Measurements from ENCODE around the gene DPM2.

DPM2 gene

DNA sequence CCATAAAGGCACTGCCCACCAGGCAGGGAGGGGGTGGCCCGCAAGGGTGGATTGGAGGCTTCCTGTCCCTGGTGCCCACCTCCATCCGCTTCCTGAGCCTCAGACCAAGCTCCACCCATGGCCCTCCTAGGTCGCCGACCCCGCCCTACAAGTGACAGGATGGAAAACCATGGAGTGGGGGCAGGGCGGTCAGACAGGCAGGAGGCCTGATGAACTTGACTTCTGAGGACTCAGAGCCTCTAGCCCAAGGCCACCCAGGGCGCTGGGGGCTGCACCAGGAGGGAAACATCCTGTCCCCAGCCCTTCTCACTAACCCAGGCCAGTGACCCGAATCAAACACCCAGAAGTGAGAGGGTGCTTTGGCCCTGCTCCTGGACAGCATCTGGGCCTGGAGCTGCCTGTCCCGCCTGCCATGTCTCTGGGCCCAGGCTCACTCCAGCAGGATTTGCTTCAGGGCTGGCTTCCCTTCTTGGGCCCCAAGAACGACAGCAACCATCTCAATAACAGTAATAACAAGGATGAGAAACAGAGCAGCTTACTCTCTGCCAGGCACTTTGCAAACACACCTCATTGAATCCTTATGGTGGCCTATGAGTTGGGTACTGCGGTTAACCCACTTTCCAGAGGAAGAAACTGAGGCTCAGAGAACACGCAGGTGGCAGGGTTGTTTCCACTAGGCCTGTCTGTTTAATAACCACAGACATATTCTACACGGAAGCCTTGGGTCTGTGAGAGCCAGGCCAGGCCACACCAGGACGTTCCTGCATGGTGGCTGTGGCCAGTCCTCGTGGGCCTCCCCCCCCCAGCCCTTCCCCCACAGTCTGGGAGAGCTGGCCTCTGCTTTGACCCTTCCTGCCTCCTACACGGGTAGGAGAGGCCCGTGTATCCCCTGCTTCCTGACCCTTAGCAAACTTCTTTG lies 33.8 kb downstream of the DPM2 start:
- peak; percentile 79 for DNase-seq (ENCODE audit: low spot score)
- in situ Hi-C loops (cut with MboI; ENCODE audit: low sequenced_read_pairs, unreplicated experiment) = no loop called here

DNA sequence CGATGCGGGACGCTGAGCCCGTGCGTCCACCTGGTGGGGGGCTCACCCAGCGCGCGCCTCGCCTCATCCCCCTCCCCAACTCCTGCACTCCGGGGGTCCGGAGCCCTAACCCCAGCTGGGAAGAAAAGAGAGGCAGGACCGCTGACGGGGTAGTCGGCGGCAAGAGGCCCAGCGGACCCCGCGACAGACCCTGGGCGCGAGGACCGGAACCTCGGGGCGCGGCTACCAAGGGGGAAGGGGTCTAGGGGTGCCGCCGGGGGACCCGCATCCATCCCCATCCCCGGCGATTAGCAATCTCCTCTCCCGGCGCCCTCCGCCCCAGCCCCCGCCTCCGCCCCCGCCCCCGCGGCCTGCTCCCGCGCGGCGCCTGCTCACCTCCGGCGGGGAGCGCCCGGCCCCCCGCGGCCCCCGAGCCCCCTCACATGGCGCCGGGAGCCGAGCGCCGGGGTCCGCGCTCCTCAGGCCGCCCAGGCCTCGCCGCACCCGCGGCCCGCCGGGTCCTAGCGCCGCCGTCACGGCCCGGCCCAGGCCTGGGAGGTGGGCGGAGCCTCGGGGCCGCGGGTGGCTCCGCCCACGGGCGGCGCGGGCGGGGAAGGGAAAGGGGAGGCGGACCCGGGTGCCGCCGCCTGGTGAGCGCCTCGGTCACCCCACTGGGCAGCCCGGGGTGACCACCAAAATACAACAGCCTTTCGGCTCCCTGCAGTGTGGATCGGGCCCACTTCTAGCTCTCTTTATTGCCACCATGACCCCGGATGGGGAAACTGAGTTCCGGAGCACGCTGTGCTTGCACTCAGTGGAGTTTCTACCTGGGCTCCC lies 38.3 kb downstream of the DPM2 start, which contains the start of gene ST6GALNAC6:
Gene ST6GALNAC6, minus strand, starts transcription at position 476 of the 816 bp plus-strand sequence. CDS start 1,622 bp downstream, outside the sequence.
- in situ Hi-C loops (cut with MboI; ENCODE audit: low sequenced_read_pairs, unreplicated experiment) = no loop called here
- peak; percentile 95 for DNase-seq (ENCODE audit: low spot score)
- TF ChIP-seq, protein P1, sequence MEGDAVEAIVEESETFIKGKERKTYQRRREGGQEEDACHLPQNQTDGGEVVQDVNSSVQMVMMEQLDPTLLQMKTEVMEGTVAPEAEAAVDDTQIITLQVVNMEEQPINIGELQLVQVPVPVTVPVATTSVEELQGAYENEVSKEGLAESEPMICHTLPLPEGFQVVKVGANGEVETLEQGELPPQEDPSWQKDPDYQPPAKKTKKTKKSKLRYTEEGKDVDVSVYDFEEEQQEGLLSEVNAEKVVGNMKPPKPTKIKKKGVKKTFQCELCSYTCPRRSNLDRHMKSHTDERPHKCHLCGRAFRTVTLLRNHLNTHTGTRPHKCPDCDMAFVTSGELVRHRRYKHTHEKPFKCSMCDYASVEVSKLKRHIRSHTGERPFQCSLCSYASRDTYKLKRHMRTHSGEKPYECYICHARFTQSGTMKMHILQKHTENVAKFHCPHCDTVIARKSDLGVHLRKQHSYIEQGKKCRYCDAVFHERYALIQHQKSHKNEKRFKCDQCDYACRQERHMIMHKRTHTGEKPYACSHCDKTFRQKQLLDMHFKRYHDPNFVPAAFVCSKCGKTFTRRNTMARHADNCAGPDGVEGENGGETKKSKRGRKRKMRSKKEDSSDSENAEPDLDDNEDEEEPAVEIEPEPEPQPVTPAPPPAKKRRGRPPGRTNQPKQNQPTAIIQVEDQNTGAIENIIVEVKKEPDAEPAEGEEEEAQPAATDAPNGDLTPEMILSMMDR (IDR thresholded peaks at IDR 0.05; ENCODE audit: borderline replicate concordance, control extremely low read depth, extremely low read depth, insufficient read depth, missing control alignments) = peak; percentile 3

More for the DNA sequence above, 33.8 kb downstream of the DPM2 start:
- TF ChIP-seq, protein P1 (IDR thresholded peaks at IDR 0.05; ENCODE audit: borderline replicate concordance, control extremely low read depth, extremely low read depth, insufficient read depth, missing control alignments) = no peak

DNA sequence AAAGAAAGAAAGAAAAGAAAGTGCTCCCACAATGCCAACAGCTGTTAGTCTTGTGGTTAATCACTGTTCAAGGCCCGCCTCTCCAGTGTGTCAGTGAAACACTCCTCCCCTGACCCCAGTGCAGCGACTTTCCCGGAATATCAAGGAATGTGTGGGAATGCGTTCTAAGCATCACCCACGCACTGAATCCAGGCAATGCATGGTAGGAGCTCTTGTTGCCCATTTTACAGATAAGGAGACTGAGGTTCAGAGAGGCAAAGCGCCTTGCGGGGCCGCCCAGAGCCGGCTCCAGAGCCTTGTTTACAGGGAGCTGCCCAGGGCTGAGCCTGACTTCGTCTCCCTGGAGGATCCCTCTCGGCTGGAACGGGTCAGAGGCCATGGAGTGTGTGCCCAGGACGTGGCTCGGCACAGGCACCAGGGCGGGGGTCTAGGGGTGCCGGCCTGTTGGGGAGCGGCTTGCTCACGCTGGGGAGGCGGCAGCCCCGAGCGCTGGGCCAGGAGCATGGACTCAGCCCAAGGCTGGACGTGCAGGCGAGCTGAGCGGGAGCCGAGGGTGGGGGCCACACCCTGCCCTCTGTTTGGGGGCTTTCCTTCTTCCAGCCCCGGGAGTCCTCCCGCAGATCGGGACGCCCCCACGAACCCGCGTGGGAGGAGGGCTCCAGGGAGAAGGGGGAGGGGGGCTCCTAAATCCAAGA lies 39.1 kb downstream of the DPM2 start:
- peak; percentile 73 for DNase-seq (ENCODE audit: low spot score)
- in situ Hi-C loops (cut with MboI; ENCODE audit: low sequenced_read_pairs, unreplicated experiment) = no loop called here
- TF ChIP-seq, protein P1 (IDR thresholded peaks at IDR 0.05; ENCODE audit: borderline replicate concordance, control extremely low read depth, extremely low read depth, insufficient read depth, missing control alignments) = no peak

DNA sequence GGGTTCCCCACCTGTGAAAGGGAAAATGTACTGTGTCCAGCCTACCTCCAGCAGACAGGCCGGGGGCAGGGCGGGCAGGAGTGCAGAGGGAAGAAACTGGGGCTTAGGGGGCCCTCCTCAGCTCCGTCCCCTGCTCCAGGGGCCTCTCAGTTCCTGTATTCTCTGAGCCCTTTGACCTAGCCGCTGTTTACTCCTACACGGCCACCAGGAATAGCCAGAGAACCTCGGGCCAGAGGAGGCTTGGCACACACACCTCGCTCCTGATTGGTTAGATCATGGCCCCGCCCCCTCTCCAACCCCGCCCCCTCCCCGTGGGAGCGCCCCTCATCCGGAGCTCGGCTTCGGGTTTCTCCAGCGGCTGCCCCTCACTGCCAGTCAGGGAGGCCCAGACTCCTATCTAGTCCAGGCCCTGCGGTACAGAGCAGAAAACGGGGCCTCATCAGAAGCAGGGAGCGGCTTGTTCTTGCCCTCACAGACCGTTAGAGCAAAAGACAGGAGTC lies 40.4 kb downstream of the DPM2 start:
- peak; percentile 82 for DNase-seq (ENCODE audit: low spot score)
- TF ChIP-seq, protein P1 (IDR thresholded peaks at IDR 0.05; ENCODE audit: borderline replicate concordance, control extremely low read depth, extremely low read depth, insufficient read depth, missing control alignments) = no peak
- in situ Hi-C loops (cut with MboI; ENCODE audit: low sequenced_read_pairs, unreplicated experiment) = no loop called here

DNA sequence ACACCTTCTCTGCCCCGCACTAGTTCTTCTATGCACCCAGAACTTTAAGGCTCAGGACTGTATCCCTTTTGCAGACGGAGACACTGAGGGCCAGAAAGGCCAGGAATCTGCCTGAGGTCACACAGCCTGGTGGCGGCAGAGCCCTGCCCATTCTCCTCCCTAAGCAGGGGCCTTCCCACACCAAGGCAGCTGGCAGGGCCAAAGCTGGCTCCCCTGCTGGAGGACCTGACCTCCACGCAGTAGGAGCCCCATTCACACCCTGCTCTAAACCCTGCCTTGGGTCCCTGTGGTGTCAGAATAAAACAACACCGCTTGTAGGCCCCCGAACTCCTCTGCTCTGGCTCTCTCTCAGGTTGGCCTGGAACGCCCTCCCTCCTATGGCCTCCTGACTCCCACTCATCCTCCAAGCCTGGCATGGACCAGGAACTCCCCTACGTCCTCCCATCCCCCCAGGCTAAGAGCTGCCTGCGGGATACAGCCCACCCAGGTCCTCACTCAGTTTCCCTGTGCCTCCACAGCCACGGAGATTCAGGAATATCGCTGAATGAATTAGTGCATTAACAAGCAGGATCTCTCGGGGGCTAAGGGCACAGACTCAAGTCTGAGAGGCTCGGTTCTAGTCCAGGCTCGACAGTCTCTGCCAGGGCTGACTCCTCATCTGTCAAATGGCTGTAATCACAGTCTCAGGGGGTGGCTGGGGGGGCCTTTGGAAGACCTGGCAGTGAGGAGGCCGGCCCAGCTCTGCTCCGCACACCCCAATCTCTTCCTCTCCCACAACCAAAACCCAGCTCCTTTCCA lies 41.1 kb downstream of the DPM2 start:
- no peak for DNase-seq (ENCODE audit: low spot score)
- TF ChIP-seq, protein P1 (IDR thresholded peaks at IDR 0.05; ENCODE audit: borderline replicate concordance, control extremely low read depth, extremely low read depth, insufficient read depth, missing control alignments) = no peak
- in situ Hi-C loops (cut with MboI; ENCODE audit: low sequenced_read_pairs, unreplicated experiment) = no loop called here

Measured in GM13976 (cell line).